Neural cell (in vitro differentiated cells): Measurements from ENCODE around the gene IBA57. TPM values are rescaled to one million over a fixed set of nuclear protein-coding genes. Genes with fewer than 3 reads are reported as not detected.

Experiments used
- H2AFZ ChIP-seq: fragments of 200-600, 300-800 bp; sonication (generic), shearing (Covaris generic); 2 replicates; pipeline ENCODE4 v1.6.0; 2014; ENCODE audit warnings: low read depth, mild to moderate bottlenecking, antibody characterized with exemption, low read length, moderate library complexity
- H3F3A ChIP-seq: fragments of 200-600 bp; shearing (Covaris generic); 2 replicates; pipeline ENCODE4 v1.6.1; 2016; ENCODE audit warnings: mild to moderate bottlenecking, moderate library complexity, mixed read lengths, antibody characterized with exemption, low read length; ENCODE audit not compliant: insufficient read depth, poor library complexity, severe bottlenecking
- H3K27ac ChIP-seq: fragments of 200-600, 300-800 bp; sonication (generic), shearing (Covaris generic); 2 replicates; pipeline ENCODE4 v1.5.1; 2014; ENCODE audit warnings: mild to moderate bottlenecking, low read length, moderate library complexity
- H3K27me3 ChIP-seq: fragments of 300-800, 200-600 bp; sonication (generic), shearing (Covaris generic); 2 replicates; pipeline ENCODE4 v1.6.0; 2014; ENCODE audit warnings: mild to moderate bottlenecking, low read depth, low read length, moderate library complexity; ENCODE audit not compliant: insufficient read depth
- H3K36me3 ChIP-seq: fragments of 300-800, 200-600 bp; sonication (generic), shearing (Covaris generic); 2 replicates; pipeline ENCODE4 v1.5.1; 2014; ENCODE audit warnings: mild to moderate bottlenecking, antibody characterized with exemption, low read length, moderate library complexity; ENCODE audit not compliant: insufficient read depth
- H3K4me2 ChIP-seq: fragments of 300-800, 200-600 bp; sonication (generic), shearing (Covaris generic); 2 replicates; pipeline ENCODE4 v1.6.0; 2014; ENCODE audit warnings: mild to moderate bottlenecking, low read length
- H3K4me3 ChIP-seq: fragments of 300-800, 200-600 bp; sonication (generic), shearing (Covaris generic); 2 replicates; pipeline ENCODE4 v1.5.1; 2014; ENCODE audit warnings: mild to moderate bottlenecking, low read length, moderate library complexity
- H3K79me2 ChIP-seq: fragments of 200-600 bp; shearing (Covaris generic); replicated peaks from 2 replicates; pipeline ENCODE4 v1.6.0; 2014; ENCODE audit warnings: mild to moderate bottlenecking, low read length, moderate library complexity; ENCODE audit not compliant: insufficient read depth
- H3K9ac ChIP-seq: fragments of 300-800, 200-600 bp; sonication (generic), shearing (Covaris generic); 2 replicates; pipeline ENCODE4 v1.6.1; 2016; ENCODE audit warnings: mild to moderate bottlenecking, low read length, mixed read lengths
- H3K9me2 ChIP-seq: fragments of 200-600 bp; shearing (Covaris generic); 2 replicates; pipeline ENCODE4 v1.6.1; 2016; ENCODE audit warnings: mild to moderate bottlenecking, low read length, mixed read lengths; ENCODE audit not compliant: insufficient read depth
- H3K9me3 ChIP-seq: fragments of 200-600, 300-800 bp; sonication (generic), shearing (Covaris generic); 2 replicates; pipeline ENCODE4 v1.6.1; 2016; ENCODE audit warnings: mild to moderate bottlenecking, mixed run types, low read length, moderate library complexity, mixed read lengths
- H4K20me1 ChIP-seq: fragments of 200-600 bp; shearing (Covaris generic); 2 replicates; pipeline ENCODE4 v1.6.1; 2016; ENCODE audit warnings: mild to moderate bottlenecking, mixed run types; ENCODE audit not compliant: insufficient read depth
- EP300 ChIP-seq: fragments of 450-650 bp; conservative IDR thresholded peaks from 2 replicates; pipeline ENCODE4 v1.6.1; 2014; ENCODE audit warnings: antibody characterized with exemption, mild to moderate bottlenecking, moderate library complexity; ENCODE audit not compliant: poor library complexity, severe bottlenecking
- EZH2 ChIP-seq: fragments of 200-600, 300-800 bp; shearing (Covaris generic), sonication (generic); IDR thresholded peaks from 2 replicates; pipeline ENCODE4 v1.6.1; 2014; ENCODE audit warnings: antibody characterized with exemption, low read length, borderline replicate concordance, mild to moderate bottlenecking; ENCODE audit not compliant: insufficient read depth, poor library complexity, severe bottlenecking
- MXI1 ChIP-seq: fragments of 450-650 bp; conservative IDR thresholded peaks from 2 replicates; pipeline ENCODE4 v1.6.1; 2014; ENCODE audit warnings: antibody characterized with exemption, mild to moderate bottlenecking; ENCODE audit not compliant: poor library complexity, severe bottlenecking
- POLR2AphosphoS5 ChIP-seq: IDR thresholded peaks from 2 replicates; pipeline ENCODE4 v1.6.1; 2012
- RAD21 ChIP-seq: fragments of 450-650 bp; conservative IDR thresholded peaks from 2 replicates; pipeline ENCODE4 v1.6.1; 2014; ENCODE audit warnings: antibody characterized with exemption, mild to moderate bottlenecking, moderate library complexity
- REST ChIP-seq: IDR thresholded peaks from 2 replicates; pipeline ENCODE4 v1.6.1; 2012; ENCODE audit warnings: borderline replicate concordance
- SMC3 ChIP-seq: fragments of 450-650 bp; conservative IDR thresholded peaks from 2 replicates; pipeline ENCODE4 v1.6.1; 2014; ENCODE audit warnings: antibody characterized with exemption, mild to moderate bottlenecking, moderate library complexity; ENCODE audit not compliant: poor library complexity
- TAF1 ChIP-seq: IDR thresholded peaks from 2 replicates; pipeline ENCODE4 v1.6.1; 2012; ENCODE audit warnings: low read depth
- polyA plus RNA-seq: library from polyadenylated mRNA; depleted of rRNA; stranded (reverse); fragments of >200 nt; gene quantifications from 2 replicates; pipeline ENCODE4 v1.2.3, GENCODE V29; 2014
- TF ChIP-seq, protein P1 (sequence below): fragments of 450-650 bp; IDR thresholded peaks from 2 replicates; pipeline ENCODE4 v1.5.1; 2014; ENCODE audit warnings: antibody characterized with exemption, mild to moderate bottlenecking, moderate library complexity; ENCODE audit not compliant: poor library complexity, severe bottlenecking

IBA57 gene
- polyA plus RNA-seq, 1 donor from 2014 or later = 5.5 TPM

GRCh38 chr1:228145463-228146416 is 19.9 kb upstream of the IBA57 start:
- H3K9me2 ChIP-seq = no peaks in the 10 kb centered on the region
- H4K20me1 ChIP-seq = peaks cover 16% of the 10 kb centered on the region
- TF ChIP-seq SMC3 (no peak), EP300 (no peak), POLR2AphosphoS5 (no peak), MXI1 (no peak), EZH2 (no peak), REST (no peak), RAD21 (no peak), TAF1 (no peak)
- TF ChIP-seq, protein P1, sequence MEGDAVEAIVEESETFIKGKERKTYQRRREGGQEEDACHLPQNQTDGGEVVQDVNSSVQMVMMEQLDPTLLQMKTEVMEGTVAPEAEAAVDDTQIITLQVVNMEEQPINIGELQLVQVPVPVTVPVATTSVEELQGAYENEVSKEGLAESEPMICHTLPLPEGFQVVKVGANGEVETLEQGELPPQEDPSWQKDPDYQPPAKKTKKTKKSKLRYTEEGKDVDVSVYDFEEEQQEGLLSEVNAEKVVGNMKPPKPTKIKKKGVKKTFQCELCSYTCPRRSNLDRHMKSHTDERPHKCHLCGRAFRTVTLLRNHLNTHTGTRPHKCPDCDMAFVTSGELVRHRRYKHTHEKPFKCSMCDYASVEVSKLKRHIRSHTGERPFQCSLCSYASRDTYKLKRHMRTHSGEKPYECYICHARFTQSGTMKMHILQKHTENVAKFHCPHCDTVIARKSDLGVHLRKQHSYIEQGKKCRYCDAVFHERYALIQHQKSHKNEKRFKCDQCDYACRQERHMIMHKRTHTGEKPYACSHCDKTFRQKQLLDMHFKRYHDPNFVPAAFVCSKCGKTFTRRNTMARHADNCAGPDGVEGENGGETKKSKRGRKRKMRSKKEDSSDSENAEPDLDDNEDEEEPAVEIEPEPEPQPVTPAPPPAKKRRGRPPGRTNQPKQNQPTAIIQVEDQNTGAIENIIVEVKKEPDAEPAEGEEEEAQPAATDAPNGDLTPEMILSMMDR = no peak
- H3K4me3 ChIP-seq = no peak overlapping the region
- no peak overlapping the region for H2AFZ ChIP-seq
- peaks cover 26% of the 10 kb centered on the region for H3K79me2 ChIP-seq
- no peak overlapping the region for H3K4me2 ChIP-seq
- H3K9ac ChIP-seq = no peak overlapping the region
- H3F3A ChIP-seq = no peaks in the 10 kb centered on the region
- H3K27ac ChIP-seq = no peak overlapping the region
- H3K27me3 ChIP-seq = no peaks in the 10 kb centered on the region
- no peaks in the 10 kb centered on the region for H3K36me3 ChIP-seq
- no peaks in the 10 kb centered on the region for H3K9me3 ChIP-seq

- H4K20me1 ChIP-seq = peaks cover 10% of the 10 kb centered on the region
- no peak overlapping the region for H3K4me3 ChIP-seq
- H3K9me3 ChIP-seq = no peaks in the 10 kb centered on the region
- H3K79me2 ChIP-seq = peaks cover 19% of the 10 kb centered on the region
- no peaks in the 10 kb centered on the region for H3F3A ChIP-seq
- no peaks in the 10 kb centered on the region for H3K36me3 ChIP-seq
- no peak overlapping the region for H3K27ac ChIP-seq
- TF ChIP-seq EP300 (no peak), MXI1 (no peak), TAF1 (no peak), SMC3 (no peak), REST (no peak), EZH2 (no peak), RAD21 (no peak), POLR2AphosphoS5 (no peak)
- TF ChIP-seq, protein P1 = no peak
- no peak overlapping the region for H3K4me2 ChIP-seq
- no peaks in the 10 kb centered on the region for H3K27me3 ChIP-seq
- no peak overlapping the region for H2AFZ ChIP-seq
- H3K9me2 ChIP-seq = no peaks in the 10 kb centered on the region
- no peak overlapping the region for H3K9ac ChIP-seq
Measured at GRCh38 chr1:228146417-228147150, 19.0 kb upstream of the IBA57 start.
